Stimulated activated CD8-positive, alpha-beta memory T cell treated with anti-CD3 and anti-CD28 coated beads, Interleukin-12 subunit alpha, Interleukin-12 subunit beta, amount 100 ng/mL, for 4 hours (primary cell): ENCODE measurements around the gene MIEN1.
A peak's percentile ranks its signal among the peaks of the same experiment; 100 is the strongest.
"Not testable (repeated sequence)": the region's sequence is repeated elsewhere in the genome, so short reads cannot be mapped to it uniquely, and the experiment has no call there.

ENCODE experiments used
- DNase-seq: peaks from one replicate; pipeline ENCODE4 v3.0.0-alpha.2; 2020; ENCODE audit warnings: low read depth

MIEN1 gene

DNA sequence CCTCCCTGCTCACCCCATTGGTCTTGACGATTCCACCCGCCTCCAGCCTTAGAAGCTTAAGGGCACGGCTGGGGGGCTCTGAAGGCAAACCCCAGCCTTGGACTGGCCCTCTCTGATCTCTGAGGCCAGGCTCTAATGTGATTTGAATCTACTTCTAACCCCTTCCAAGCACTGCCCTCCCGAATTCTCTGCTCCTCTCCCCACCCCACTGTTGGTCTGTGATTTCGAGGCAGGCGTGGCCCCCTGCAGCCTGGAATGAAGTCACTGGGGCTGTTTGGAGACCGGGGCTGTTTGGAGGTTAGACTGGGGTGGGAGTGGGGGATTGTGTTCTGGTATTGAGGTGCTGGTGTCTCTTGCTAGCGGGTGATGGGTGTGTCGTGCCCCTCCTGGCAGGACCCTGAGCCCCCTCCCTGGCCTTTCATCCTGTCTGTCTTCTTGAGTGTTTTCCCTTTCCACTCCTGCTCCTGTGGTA is 9.6 kb upstream of the MIEN1 start:
- no peak for DNase-seq

DNA sequence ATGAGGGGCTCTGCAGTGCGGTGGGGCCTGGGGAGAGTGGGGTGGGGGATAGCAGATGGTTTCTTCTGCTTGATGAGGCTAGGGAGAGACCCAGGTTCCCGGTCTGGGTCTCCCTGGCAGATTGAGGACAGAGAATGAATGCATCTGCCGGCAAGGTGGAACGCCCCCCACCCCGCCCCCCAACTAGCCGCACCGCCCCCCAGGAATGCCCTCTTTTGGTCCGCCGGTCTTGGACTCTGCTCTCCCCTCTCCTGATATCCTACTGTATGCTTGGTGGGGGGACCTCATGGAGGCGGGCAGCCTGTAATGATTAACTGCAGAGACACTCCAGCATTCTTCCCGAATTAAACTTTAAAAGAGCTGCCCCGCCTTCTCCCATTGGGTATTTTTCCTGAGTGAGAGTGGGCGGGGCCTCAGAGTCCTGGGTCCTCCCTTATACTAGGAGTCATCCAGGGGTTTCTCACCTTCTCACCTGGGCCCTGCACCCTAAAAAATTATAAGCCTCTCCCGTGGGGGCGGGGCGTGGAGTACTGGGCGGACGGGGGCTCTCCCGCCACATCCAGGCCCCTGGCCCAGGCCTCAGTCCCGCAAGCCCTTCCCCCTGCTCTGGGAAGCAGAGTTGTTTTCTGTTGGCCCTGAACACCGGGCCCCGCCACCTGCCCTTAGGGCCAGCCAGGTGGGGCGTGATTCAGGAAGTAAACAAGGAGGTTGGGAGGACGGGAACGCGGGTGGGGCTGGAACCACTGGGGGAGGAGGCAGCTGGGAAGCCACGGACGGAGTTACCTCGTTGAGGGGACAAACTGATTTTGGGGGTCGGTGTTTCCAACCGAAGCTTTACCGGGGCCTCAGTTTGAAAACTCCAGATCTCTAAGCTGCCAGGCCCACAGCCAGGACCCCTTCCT is 8.9 kb upstream of the MIEN1 start:
- DNase-seq, result no peak

DNA sequence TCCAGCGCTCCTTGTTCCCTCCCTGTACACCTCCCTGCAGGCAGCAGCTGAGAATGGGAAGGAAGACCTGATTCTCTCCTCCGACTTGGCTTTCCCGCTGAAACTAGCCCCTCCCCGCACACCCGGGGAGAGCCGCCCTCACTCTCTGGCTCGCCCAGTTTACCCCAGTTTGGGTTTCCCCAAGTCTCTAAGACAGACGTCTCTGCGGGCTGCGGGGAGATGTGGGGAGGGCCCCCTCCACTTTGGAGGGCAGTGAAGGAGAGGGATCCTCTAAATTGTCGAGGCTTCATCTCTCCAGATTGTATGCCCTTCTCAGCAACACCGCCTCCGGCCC is 8.2 kb upstream of the MIEN1 start:
- peak; percentile 8 for DNase-seq

DNA sequence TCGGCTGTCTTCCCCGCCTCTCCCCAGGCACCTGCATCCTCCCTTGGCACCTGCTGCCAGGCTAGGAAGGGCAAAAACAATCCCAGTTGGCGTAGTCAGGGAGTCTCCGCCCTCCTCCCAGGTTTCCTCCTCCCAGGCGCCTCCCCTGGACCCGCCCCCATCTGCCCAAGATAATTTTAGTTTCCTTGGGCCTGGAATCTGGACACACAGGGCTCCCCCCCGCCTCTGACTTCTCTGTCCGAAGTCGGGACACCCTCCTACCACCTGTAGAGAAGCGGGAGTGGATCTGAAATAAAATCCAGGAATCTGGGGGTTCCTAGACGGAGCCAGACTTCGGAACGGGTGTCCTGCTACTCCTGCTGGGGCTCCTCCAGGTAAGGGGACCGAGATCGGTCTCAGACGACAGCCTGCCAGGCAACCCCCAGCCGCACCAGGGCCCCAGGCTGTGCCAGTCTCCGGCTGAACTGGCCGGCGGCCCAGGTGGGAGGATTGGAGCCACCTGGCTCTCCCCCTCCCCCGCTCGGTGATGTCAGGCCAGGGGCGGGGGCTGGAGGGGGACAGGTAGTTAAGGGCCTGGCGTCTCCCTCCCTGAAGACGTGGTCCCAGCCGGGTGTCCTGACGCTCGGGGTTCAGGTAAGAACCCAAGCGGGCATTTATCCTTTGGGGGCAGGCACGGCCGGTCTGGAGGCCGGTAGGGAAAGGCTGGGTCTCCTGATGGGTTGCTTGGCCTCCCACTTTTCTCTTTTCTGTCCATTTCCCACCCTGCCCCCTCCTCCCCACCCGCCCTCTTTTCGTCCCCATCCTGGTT is 7.6 kb upstream of the MIEN1 start, which contains the start of gene GRB7:
Gene GRB7, plus strand, starts transcription at position 179 of the 808 bp plus-strand sequence. CDS start 4,364 bp downstream, outside the sequence.
- no peak for DNase-seq

DNA sequence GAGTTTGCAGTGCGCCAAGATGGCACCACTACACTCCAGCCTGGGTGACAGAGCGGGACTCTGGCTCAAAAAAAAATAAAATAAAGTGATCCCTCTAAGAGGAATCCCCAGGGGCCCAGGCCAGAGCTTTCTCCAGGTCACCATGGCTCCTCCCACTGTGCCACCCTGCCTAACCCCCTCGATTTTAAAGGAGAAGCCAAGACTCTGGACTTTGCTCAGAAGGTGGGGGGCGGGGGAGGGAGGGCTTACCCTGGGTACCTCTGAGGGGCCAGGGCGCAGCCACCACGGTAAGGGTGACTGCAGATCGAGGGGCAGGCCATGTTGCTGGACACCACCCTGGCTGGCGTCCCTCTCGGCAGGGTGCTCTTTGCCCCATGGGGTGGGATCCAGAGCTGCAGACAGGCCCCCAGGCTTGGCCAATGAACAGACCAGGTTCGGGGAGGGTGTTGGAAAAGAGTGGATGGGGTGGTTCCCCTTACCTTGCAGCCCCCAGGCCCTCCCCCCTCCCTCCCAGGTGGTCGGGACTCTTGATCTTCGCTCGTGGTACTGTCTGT is 7.0 kb upstream of the MIEN1 start:
- DNase-seq, result no peak

DNA sequence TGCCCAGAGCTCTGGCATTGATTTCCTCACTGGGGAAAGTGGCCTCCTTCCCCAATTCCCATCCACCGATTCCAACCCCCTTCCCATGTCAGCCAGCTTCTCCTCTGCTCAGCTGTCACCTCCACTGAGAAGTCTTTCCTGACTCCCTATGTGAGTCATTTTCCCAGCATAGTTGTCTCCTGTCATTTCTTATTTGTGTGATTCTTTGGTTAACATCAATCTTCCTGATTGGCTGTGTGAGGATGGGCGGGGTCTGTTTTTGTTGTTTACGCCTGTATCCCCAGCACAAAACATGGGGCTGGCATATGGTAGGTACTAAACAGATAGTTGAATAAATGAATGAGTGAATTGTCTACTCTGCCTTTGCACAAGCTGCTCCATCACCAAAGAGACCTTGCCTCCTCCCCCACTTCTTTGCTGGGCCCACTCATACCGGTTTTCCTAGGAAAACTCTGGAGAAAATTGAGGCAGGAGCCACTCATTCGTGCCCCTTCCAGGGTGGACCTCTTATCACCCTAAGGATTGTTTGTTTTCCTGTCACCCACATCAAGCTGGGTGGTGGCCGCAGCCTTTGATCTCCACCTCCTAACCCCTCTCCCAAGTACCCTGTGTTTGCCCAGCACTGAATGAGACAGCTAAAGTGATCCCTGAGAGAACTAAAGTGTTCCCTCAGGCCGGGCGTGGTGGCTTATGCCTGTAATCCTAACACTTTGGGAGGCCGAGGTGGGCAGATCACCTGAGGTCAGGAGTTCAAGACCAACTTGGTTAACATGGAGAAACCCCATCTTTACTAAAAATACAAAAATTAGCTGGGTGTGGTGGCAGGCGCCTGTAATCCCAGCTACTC is 6.2 kb upstream of the MIEN1 start:
- DNase-seq, result no peak

DNA sequence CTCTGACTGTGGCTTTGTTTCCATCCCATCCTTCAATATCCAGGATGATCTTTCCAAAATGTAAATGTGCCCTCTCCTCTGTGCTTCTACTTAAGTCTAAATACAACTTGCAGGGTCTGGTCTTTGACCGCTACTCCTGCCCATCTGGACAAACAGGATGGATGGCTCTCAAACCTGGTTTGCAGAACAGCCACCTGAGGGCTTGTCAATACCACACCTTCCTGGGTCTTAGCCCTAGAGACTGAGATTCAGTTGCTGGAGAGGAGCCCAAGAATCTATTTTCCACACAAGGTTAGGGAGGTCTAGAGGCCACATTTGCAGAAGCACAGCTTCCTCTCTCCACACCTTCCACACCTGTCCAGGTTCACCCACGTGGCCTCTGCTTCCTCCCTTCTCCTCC is 5.5 kb upstream of the MIEN1 start:
- DNase-seq, result no peak

DNA sequence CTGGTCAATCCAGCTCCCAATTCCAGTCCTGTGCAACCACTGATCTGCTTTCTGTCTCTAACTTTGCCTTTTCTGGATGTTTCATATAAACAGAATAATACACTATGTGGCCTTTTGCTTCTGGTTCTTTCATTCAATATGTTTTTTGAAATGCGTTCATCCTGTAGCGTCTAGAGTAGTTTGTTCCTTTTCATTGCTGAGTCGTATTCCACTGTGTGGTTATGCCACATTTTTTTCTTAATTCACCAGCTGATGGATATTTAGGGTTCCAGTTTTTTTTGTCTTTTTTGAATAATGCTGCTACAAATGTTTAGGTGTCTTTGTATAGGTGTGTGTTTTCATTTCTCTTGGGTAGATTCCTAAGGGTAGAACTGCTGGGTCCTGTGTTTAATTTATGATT is 2.3 kb upstream of the MIEN1 start:
- DNase-seq, result no peak

DNA sequence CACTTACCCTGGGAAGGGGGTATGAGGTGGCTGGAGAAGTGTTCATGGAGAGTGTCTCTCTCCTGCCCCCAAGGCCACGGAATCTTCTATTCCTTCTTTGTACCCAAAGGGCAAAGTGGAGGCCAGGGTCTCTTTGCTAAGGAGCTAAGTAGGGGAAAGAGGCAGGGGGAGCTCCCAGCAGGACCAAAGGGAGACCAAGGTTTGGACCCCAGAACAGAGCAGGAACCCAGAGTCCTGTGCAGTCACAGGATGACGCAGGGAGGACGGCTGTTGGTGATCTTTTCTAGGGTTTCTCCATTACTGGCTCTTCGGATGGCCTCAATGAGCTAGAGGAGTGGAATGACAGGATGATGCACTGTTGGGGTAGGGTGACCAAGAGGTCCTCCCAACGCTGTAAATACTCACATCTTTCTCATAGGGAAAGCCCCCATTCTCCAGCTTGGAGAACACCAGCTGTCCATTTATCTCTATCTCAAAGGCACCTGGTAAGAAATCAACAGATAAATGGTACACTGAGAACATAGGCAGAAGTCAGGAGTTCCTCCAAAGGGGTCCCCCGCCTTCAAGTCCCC is 966 bp downstream of the MIEN1 start:
- no peak for DNase-seq

DNA sequence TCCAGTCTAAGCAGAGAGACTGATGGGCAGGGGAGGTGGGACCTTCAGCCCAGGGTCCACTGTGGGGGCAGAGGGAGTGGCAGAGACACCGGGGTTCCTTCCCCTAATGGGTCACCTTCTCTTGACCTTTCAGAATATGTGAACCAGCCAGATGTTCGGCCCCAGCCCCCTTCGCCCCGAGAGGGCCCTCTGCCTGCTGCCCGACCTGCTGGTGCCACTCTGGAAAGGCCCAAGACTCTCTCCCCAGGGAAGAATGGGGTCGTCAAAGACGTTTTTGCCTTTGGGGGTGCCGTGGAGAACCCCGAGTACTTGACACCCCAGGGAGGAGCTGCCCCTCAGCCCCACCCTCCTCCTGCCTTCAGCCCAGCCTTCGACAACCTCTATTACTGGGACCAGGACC is 2.8 kb downstream of the MIEN1 start:
- DNase-seq, result no peak

DNA sequence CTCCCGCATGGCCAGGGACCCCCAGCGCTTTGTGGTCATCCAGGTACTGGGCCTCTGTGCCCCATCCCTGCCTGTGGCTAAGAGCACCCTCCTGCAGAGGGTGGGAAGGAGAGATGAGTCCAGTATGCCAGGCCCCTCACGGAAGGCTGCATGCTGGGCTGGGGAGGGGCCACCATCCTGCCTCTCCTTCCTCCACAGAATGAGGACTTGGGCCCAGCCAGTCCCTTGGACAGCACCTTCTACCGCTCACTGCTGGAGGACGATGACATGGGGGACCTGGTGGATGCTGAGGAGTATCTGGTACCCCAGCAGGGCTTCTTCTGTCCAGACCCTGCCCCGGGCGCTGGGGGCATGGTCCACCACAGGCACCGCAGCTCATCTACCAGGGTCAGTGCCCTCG is 3.7 kb downstream of the MIEN1 start:
- DNase-seq, result no peak

DNA sequence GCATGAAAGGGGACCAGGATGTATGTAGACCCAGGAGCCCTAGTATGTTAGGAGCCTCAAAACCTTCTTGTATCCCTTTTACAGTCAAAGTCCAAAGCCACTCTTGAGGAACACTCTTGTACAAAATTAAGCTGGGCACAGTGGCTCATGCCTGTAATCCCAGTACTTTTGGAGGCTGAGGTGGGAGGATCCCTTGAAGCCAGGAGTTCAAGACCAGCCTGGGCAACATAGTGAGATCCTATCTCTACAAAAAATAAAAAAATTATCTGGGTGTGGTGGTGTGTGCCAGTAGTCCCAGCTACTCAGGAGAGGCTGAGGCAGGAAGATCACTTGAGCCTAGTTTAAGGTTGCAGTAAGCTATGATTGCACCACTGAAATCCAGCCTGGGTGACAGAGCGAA is 4.4 kb downstream of the MIEN1 start:
- not testable (repeated sequence) for DNase-seq

DNA sequence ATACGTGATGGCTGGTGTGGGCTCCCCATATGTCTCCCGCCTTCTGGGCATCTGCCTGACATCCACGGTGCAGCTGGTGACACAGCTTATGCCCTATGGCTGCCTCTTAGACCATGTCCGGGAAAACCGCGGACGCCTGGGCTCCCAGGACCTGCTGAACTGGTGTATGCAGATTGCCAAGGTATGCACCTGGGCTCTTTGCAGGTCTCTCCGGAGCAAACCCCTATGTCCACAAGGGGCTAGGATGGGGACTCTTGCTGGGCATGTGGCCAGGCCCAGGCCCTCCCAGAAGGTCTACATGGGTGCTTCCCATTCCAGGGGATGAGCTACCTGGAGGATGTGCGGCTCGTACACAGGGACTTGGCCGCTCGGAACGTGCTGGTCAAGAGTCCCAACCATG is 5.6 kb downstream of the MIEN1 start:
- no peak for DNase-seq

DNA sequence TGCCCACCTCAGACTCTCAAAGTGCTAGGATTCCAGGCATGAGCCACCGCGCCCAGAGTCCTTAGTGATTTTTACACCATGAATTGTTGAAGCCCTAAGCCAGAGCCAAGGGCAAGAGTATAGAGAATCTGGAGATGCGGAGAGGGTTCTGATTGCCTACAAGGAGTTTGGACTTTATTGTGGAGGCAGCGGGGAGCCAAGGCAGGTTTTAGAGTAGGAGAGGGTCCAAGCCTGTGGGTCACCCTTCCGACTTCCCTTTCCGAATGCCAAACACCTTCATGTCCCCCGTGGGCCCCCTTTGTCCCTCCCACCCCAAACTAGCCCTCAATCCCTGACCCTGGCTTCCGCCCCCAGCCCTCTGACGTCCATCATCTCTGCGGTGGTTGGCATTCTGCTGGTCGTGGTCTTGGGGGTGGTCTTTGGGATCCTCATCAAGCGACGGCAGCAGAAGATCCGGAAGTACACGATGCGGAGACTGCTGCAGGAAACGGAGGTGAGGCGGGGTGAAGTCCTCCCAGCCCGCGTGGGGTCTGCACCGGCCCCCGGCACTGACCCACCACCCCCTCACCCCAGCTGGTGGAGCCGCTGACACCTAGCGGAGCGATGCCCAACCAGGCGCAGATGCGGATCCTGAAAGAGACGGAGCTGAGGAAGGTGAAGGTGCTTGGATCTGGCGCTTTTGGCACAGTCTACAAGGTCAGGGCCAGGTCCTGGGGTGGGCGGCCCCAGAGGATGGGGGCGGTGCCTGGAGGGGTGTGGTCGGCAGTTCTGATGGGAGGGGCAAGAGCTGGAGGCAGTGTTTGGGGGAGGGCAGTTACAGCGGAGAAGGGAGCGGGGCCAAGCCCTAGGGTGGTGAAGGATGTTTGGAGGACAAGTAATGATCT is 7.1 kb downstream of the MIEN1 start:
- no peak for DNase-seq

DNA sequence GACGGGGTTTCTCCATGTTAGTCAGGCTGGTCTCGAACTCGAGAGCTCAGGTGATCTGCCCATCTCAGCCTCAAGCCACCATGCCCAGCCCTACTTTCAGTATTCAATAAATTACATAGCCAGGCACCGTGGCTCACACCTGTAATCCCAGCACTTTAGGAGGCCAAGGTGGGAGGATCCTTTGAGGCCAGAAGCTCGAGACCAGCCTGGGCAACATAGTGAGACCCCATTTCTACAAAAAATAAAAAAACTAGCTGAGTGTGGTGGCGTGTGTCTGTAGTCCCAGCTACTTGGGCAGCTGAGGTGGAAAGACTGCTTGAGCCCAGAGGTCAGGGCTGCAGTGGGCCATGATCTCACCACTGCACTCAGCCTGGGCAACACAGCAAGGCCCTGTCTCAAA is 8.2 kb downstream of the MIEN1 start:
- DNase-seq, result no peak

DNA sequence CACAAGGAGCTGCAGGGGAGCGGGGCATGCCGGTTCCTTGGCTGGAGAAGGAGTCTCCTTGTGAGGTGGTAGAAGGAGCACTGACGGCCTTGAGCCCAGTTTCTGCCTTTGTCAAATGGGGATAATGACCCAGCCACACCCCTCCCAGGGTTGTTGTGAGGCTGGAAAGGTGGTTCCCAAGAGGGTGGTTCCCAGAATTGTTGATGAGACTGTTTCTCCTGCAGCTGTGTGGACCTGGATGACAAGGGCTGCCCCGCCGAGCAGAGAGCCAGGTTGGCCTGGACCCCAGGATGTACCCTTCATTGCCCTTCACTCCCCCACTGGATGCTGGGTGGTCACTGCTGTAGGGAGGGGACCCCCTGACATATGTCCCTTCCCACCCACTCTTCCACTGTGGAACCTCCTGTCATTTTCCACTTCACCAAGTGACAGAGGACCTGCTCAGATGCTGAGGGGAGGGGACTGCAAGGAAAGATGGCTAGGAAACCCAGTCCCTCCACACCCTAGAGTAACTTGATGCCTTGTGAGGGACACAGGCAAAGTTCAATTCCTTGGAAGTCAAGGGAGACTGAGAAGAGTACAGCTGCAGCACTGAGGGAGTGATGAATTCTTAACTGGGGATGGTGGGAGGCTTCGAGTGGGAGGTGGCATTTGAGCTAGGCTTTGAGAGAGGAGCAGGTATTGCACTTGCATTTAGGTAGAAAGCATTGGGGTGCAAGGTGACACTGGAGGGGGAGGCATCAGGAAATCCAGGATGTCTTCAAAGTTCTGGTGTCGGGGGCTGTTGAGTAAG is 10.6 kb downstream of the MIEN1 start:
- DNase-seq, result no peak

DNA sequence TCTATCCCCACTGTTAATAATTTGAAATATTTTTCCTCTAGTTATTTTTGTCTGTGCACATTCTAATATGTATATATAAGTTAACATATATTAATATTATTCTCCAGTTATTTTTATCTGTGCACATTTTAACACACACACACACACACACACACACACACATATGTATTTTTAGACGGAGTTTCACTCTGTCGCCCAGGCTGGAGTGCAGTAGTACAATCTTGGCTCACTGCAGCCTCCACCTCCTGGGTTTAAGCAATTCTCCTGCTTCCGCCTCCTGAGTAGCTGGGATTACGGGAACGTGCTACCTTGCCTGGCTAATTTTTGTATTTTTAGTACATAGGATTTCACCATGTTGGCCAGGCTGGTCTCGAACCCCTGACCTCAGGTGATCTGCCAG is 12.7 kb downstream of the MIEN1 start:
- DNase-seq, result no peak

DNA sequence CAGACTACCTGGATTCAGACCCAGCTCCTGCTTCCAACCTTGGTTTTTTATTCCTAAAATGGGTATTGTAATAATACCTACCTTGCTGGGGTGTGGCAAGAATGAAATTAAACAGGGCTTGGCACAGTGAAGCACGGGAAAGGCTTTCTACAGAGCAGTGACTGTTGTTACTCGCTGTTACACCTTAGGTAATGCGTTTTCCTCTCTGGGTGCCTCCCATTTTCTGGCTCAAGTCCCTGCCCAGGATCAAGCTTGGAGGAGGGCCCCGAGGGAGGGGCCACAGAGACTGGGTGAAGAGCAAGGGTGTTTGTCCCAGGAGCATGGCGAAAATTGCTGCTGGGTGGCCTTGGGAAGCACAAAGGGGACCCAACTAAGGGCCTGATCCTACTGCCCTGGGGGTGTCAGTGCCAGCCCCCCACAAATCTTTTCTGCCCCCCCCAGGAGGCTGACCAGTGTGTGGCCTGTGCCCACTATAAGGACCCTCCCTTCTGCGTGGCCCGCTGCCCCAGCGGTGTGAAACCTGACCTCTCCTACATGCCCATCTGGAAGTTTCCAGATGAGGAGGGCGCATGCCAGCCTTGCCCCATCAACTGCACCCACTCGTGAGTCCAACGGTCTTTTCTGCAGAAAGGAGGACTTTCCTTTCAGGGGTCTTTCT is 13.3 kb downstream of the MIEN1 start:
- no peak for DNase-seq
